Subcutaneous adipose tissue (tissue), 4 donors: Measurements from ENCODE around the gene TRIM34. TPM values are rescaled to one million over a fixed set of nuclear protein-coding genes. Genes with fewer than 3 reads are reported as not detected.

Experiments
- CTCF ChIP-seq: fragments of 450-650 bp; IDR thresholded peaks from one replicate; pipeline ENCODE4 v1.5.1; 2016; ENCODE audit warnings: low read depth, mild to moderate bottlenecking, control low read depth, antibody characterized with exemption, moderate library complexity
- total RNA-seq, 4 donors: library from RNA; depleted of rRNA; stranded (reverse); fragments of >200 nt; gene quantifications; one replicate each; pipeline ENCODE4 v1.1.0, GENCODE V29; 2016

TRIM34 gene
- total RNA-seq, 4 donors from 2014 or later = 4.1 to 12.1 (median 8.1) TPM

GRCh38 chr11:5655474-5655873, 30.7 kb downstream of the TRIM34 start:
- no peak for TF ChIP-seq CTCF

GRCh38 chr11:5658318-5658717, 33.5 kb downstream of the TRIM34 start:
- TF ChIP-seq CTCF = no peak

GRCh38 chr11:5663511-5663910, 38.7 kb downstream of the TRIM34 start:
- no peak for TF ChIP-seq CTCF

- no peak for TF ChIP-seq CTCF
Observed at GRCh38 chr11:5665051-5665570, 40.3 kb downstream of the TRIM34 start.

- no peak for TF ChIP-seq CTCF
Observed at GRCh38 chr11:5665746-5666401, 41.1 kb downstream of the TRIM34 start.

- no peak for TF ChIP-seq CTCF
Observed at GRCh38 chr11:5666402-5666793, 41.6 kb downstream of the TRIM34 start.

- no peak for TF ChIP-seq CTCF
Observed at GRCh38 chr11:5671831-5672230, 47.0 kb downstream of the TRIM34 start.
